Thyroid gland (tissue), 4 donors: ENCODE data around the gene SPRR2G. TPM values are rescaled to one million over a fixed set of nuclear protein-coding genes. Genes with fewer than 3 reads are reported as not detected.

Experiments
- DNase-seq, 2 donors: peaks; one replicate each; pipeline ENCODE4 v3.0.0-alpha.2; 2019
- H3K27ac ChIP-seq, 3 donors: fragments of 200-600 bp; sonication (generic); 1 replicate in 2 of 3; 2 replicates in 1 of 3; pipeline ENCODE4 v1.5.1; 2016 to 2019; ENCODE audit warnings: mild to moderate bottlenecking in 1 of 3, moderate library complexity in 1 of 3
- H3K27me3 ChIP-seq: fragments of 200-600 bp; sonication (generic); one replicate; pipeline ENCODE4 v1.5.1; 2019
- H3K36me3 ChIP-seq, 2 donors: fragments of 200-600 bp; sonication (generic); one replicate each; pipeline ENCODE4 v1.5.1; 2016 to 2019
- H3K4me1 ChIP-seq, 2 donors: fragments of 200-600 bp; sonication (generic); one replicate each; pipeline ENCODE4 v1.5.1; 2017 to 2019
- H3K4me3 ChIP-seq, 3 donors: fragments of 200-600 bp; sonication (generic); replicated peaks in 1 of 3; 1 replicate in 2 of 3; 2 replicates in 1 of 3; pipeline ENCODE4 v1.5.1; 2016; ENCODE audit warnings: mild to moderate bottlenecking in 1 of 3
- H3K9me3 ChIP-seq: fragments of 200-600 bp; sonication (generic); one replicate; pipeline ENCODE4 v1.5.1; 2017
- POLR2A ChIP-seq, 2 donors: fragments of 450-650 bp; IDR thresholded peaks; one replicate each; pipeline ENCODE4 v1.6.1; 2017; ENCODE audit warnings: antibody characterized with exemption in 2 of 2, mild to moderate bottlenecking in 2 of 2, moderate library complexity in 1 of 2
- WGBS, 2 donors: methylation state at CpG; one replicate each; pipeline ENCODE4 v1.1.5; 2017; 5-methylcytosine and 5-hydroxymethylcytosine counted together
- intact Hi-C: fragments of 100-400 bp; cut with DNase I; formaldehyde crosslinking; loops from one replicate; pipeline ENCODE4 v1.15.1; 2023
- total RNA-seq, 4 donors: library from RNA; depleted of rRNA; stranded (reverse); fragments of >200 nt; gene quantifications; one replicate each; pipeline ENCODE4 v1.2.3, GENCODE V29; 2016
- TF ChIP-seq, protein P1 (sequence below), 6 experiments: fragments of 200-600 bp in 3 of 6; fragments of 450-650 bp in 3 of 6; sonication (generic) in 3 of 6; IDR thresholded peaks; one replicate each; pipeline ENCODE4 v1.5.1; 2016 to 2019; ENCODE audit warnings: antibody characterized with exemption in 6 of 6, mild to moderate bottlenecking in 2 of 6, inconsistent platforms in 1 of 6, moderate library complexity in 1 of 6

The SPRR2G gene
- total RNA-seq, 4 donors from 2014 or later: not detected

DNA sequence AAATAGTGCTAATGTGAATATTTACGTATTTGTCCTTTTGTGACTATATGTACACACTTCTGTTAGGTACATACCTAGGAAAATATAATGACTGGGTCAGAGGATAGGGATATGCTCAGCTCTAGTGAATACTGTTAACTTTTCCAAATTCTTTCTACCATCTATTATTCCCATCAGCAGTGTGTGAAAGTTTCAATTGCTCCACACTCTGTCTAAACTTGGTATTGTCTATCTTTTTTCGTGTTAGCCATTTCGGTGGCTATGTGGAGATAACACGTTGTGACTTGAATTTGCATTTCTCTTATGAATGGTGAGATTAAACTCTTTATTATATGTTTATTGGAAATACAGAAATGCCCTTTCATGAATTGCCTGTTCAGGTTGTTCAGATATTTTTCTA is 29.9 kb upstream of the SPRR2G start:
- Histone ChIP-seq H3K4me3 (no peak overlapping the region), H3K36me3 (no peaks in the 10 kb centered on the region), H3K4me1 (no peaks in the 10 kb centered on the region), H3K27me3 (no peaks in the 10 kb centered on the region), H3K9me3 (no peaks in the 10 kb centered on the region), H3K27ac (no peak overlapping the region)
- DNase-seq: no peak
- 79 to 84% methylated on average over 4 of the region's 4 CpGs for WGBS, 2 donors
- intact Hi-C loops: no loop called here
- TF ChIP-seq, protein P1, sequence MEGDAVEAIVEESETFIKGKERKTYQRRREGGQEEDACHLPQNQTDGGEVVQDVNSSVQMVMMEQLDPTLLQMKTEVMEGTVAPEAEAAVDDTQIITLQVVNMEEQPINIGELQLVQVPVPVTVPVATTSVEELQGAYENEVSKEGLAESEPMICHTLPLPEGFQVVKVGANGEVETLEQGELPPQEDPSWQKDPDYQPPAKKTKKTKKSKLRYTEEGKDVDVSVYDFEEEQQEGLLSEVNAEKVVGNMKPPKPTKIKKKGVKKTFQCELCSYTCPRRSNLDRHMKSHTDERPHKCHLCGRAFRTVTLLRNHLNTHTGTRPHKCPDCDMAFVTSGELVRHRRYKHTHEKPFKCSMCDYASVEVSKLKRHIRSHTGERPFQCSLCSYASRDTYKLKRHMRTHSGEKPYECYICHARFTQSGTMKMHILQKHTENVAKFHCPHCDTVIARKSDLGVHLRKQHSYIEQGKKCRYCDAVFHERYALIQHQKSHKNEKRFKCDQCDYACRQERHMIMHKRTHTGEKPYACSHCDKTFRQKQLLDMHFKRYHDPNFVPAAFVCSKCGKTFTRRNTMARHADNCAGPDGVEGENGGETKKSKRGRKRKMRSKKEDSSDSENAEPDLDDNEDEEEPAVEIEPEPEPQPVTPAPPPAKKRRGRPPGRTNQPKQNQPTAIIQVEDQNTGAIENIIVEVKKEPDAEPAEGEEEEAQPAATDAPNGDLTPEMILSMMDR (IDR thresholded peaks at IDR 0.05): no peak
- TF ChIP-seq POLR2A (IDR thresholded peaks at IDR 0.05): no peak

DNA sequence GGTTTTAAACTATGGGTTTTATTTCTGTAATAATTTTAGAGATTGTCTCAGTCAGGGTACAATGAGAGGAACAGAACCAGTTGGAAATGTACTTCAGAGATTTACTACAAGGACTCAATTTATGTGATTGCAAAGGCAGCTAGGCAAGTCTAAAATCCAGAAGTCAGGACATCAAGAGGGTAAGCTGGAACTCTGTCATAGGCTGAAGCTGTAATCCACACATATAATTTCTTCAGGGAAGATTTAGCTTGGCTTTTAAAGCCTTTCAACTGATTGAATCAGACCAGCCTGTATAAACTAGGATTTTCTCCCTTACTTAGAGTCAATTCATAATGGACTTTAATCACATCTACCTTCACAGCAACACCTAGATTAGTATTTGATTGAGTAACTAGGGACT is 28.2 kb upstream of the SPRR2G start:
- no peaks in the 10 kb centered on the region for H3K27me3 ChIP-seq
- no peaks in the 10 kb centered on the region for H3K4me1 ChIP-seq
- TF ChIP-seq POLR2A (IDR thresholded peaks at IDR 0.05): no peak
- TF ChIP-seq, protein P1 (IDR thresholded peaks at IDR 0.05): no peak
- intact Hi-C loops: no loop called here
- H3K36me3 ChIP-seq: no peaks in the 10 kb centered on the region
- no peaks in the 10 kb centered on the region for H3K9me3 ChIP-seq
- no peak for DNase-seq
- no peak overlapping the region for H3K27ac ChIP-seq
- H3K4me3 ChIP-seq: no peak overlapping the region

DNA sequence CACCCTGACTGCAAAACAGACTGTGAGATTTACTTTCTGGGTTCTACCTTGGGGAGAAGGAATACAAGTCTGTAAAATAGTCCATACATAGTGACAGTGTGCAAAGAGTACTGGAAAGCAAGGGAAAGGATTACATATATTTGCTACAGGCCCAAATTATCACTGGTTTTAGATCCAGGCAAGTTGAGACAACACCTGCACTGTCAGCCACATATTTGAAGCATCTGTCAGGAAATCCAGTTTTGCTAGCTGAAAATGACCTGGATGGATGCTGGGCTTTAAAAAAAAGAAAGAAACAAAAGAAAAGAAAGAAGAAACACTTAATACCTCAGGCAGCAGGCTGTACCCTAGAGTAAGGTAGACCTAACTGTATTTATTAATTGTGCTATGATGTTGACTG is 23.9 kb upstream of the SPRR2G start:
- H3K4me3 ChIP-seq: no peak overlapping the region
- no peak for DNase-seq
- H3K27ac ChIP-seq: no peak overlapping the region
- H3K9me3 ChIP-seq: no peaks in the 10 kb centered on the region
- intact Hi-C loops: no loop called here
- H3K4me1 ChIP-seq: no peaks in the 10 kb centered on the region
- no peak for TF ChIP-seq POLR2A (IDR thresholded peaks at IDR 0.05)
- TF ChIP-seq, protein P1 (IDR thresholded peaks at IDR 0.05): no peak
- no peaks in the 10 kb centered on the region for H3K27me3 ChIP-seq
- H3K36me3 ChIP-seq: no peaks in the 10 kb centered on the region

DNA sequence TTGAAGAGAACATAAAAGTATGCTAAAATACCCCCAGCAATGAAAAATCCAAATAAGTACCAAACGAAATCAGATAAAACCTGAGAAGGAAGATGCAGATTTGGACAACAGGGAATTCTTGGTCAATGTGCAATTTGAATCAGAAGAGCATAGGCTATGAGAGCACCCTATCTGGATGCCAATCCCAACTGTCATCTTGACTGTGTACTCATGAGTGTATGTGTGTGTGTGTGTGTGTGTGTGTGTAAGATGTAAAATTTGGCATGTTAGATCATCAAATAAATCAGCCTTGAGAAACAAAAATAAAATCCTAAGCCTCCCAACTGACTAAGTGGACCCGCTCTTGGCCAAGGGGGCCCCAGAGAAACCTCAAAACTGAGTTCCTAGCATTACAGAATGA is 18.0 kb upstream of the SPRR2G start:
- Histone ChIP-seq H3K27me3 (no peaks in the 10 kb centered on the region), H3K4me1 (no peaks in the 10 kb centered on the region), H3K27ac (no peak overlapping the region), H3K36me3 (no peaks in the 10 kb centered on the region), H3K4me3 (no peak overlapping the region), H3K9me3 (no peaks in the 10 kb centered on the region)
- no peak for TF ChIP-seq POLR2A (IDR thresholded peaks at IDR 0.05)
- TF ChIP-seq, protein P1 (IDR thresholded peaks at IDR 0.05): no peak
- 77% methylated on average over 2 of the region's 2 CpGs for WGBS, 2 donors
- no peak for DNase-seq
- intact Hi-C loops: no loop called here

DNA sequence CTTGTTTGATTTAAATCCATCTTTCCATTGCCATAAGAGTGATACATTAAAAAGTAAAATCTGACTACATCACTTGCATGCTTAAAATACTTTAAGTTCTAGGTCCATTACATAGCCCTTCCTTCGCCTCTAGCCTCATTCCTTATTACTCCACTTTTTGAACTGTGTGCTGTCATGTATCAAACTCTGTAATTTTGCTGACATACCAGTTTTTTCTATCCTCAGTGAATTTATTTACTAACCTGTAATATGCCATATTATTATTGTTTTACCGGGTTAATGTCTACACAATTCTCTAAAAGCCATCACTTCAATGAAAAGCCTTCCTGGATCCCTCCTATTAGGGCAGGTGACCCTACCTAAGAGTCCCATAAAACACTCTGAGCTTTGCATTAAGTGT is 4.9 kb upstream of the SPRR2G start:
- intact Hi-C loops: no loop called here
- Histone ChIP-seq H3K9me3 (no peaks in the 10 kb centered on the region), H3K4me1 (no peaks in the 10 kb centered on the region), H3K27me3 (no peaks in the 10 kb centered on the region), H3K4me3 (no peak overlapping the region), H3K27ac (no peak overlapping the region), H3K36me3 (no peaks in the 10 kb centered on the region)
- whole genome bisulfite sequencing, 2 donors: 85 to 91% methylated on average over 2 of the region's 2 CpGs
- no peak for DNase-seq
- TF ChIP-seq, protein P1 (IDR thresholded peaks at IDR 0.05): no peak
- no peak for TF ChIP-seq POLR2A (IDR thresholded peaks at IDR 0.05)
